Subcutaneous abdominal adipose tissue (tissue), 5 donors: Measurements from ENCODE around the gene HMGA1.

Source experiments
- H3K27ac ChIP-seq: one replicate; pipeline ENCODE4 v1.7.0; 2013; ENCODE audit warnings: low read depth, mild to moderate bottlenecking, inconsistent platforms, low read length, moderate library complexity
- H3K27me3 ChIP-seq, 5 donors: one replicate each; pipeline ENCODE4 v1.7.0; 2013; ENCODE audit warnings: low read length in 5 of 5, inconsistent platforms in 1 of 5; ENCODE audit not compliant: control insufficient read depth in 5 of 5, insufficient read depth in 4 of 5
- H3K36me3 ChIP-seq, 5 donors: one replicate each; pipeline ENCODE4 v1.7.0; 2013; ENCODE audit warnings: low read length in 5 of 5; ENCODE audit not compliant: control insufficient read depth in 5 of 5, insufficient read depth in 5 of 5
- H3K4me1 ChIP-seq, 5 donors: one replicate each; pipeline ENCODE4 v1.7.0; 2013; ENCODE audit warnings: low read length in 5 of 5, mild to moderate bottlenecking in 3 of 5, moderate library complexity in 1 of 5; ENCODE audit not compliant: control insufficient read depth in 5 of 5, insufficient read depth in 5 of 5
- H3K4me3 ChIP-seq, 5 donors: one replicate each; pipeline ENCODE4 v1.7.0; 2013; ENCODE audit warnings: low read length in 5 of 5, low read depth in 1 of 5
- H3K9ac ChIP-seq, 5 donors: one replicate each; pipeline ENCODE4 v1.7.0; 2013; ENCODE audit warnings: low read length in 5 of 5, mild to moderate bottlenecking in 4 of 5, moderate library complexity in 3 of 5
- H3K9me3 ChIP-seq, 5 donors: one replicate each; pipeline ENCODE4 v1.7.0; 2013; ENCODE audit warnings: low read length in 5 of 5; ENCODE audit not compliant: control insufficient read depth in 5 of 5
- donor health status: healthy.
- donor health status: healthy.
- donor health status: healthy.
- donor health status: healthy.
- donor health status: healthy.

HMGA1 gene

DNA sequence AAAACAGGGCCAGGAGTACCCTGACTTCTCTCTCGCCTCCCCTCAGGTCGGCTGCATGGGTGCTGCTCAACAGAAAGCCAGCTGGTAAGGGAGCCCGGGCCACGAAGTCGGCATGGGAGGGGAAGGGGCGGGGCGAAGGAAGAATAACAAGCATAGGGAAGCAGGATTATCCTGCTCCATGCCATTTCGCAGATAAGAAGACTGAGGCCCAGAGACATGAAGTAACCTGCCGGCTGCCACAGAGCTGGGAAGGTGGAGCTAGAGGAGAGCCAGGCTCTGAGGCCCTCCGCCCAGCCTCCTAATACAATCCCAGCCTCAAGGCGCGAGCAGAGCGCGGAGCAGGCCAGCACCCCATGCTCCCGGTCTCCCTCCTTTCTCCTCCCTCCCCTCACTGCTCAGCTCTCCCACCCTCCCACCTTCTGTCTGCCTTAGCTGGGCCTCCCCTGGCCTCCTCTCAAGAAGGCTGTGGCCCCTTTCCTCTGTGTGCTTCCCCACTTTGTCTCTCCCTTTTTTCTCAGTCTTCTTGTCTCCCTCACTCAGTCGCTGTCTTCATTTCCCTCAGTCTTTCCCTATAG, 13.2 kb upstream of the HMGA1 start:
- peak overlapping the region in 4 of 5 donors; percentile 6 to 76 (median 47) for H3K9ac ChIP-seq
- H3K36me3 ChIP-seq = no peaks in the 10 kb centered on the region
- no peaks in the 10 kb centered on the region for H3K27me3 ChIP-seq
- peak overlapping the region; percentile 48 to 67 (median 65) for H3K4me3 ChIP-seq
- H3K4me1 ChIP-seq = peaks cover 0 to 16% (median 14%) of the 10 kb centered on the region in 5 donors
- no peaks in the 10 kb centered on the region for H3K9me3 ChIP-seq
- H3K27ac ChIP-seq = peak overlapping the region; percentile 50

DNA sequence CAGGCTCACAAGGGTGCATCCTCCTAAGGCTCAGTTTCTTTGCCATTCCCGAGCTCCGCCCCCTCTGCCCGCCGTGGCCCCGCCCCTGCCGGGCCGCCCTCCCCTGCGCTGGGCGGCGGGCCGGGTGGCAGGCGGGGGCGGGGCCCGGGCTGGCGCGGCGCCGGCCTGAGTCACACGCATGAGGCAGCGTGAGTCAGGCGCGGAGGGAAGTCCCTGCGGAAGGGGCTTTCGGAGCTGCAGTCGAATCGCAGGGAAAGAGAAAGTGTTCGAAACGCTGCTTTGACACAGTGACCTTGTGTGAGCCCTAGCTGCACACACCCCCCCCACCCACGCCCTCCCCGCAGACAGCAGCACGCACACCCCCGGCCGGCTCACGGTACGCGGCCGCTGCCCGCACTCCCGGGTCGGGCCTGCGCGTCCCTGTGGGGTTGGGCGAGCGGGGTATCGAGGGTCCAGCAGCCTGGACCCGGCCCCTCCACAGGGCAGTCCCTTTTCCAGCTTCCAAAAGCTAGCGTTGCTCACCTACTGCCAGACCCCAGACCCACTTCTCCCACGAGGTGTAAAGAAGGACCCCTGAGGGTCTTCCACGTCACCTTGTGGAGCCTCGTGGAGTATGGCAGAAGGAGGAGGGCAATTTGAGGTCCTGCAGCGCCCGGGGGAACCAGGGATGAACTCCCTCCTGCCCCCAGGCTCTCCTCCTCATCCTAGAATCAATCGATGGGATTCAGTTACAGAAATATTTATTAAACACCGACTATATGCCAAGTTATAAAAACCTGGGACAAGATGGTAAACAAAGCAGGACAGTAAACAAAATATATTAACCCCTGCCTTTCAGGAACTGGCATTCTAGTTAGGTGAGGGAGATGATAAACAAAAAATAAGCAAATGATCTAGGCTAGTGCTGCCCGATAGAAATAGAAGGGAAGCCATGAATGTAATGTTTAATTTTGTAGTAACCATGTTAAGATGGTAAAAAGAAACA, 12.4 kb upstream of the HMGA1 start:
- Histone ChIP-seq H3K9ac (peak overlapping the region; percentile 42 to 96 (median 87)), H3K27me3 (no peaks in the 10 kb centered on the region), H3K36me3 (no peaks in the 10 kb centered on the region), H3K27ac (peak overlapping the region; percentile 93), H3K4me3 (peak overlapping the region; percentile 63 to 82 (median 72)), H3K4me1 (peaks cover 0 to 16% (median 14%) of the 10 kb centered on the region in 5 donors), H3K9me3 (no peaks in the 10 kb centered on the region)

DNA sequence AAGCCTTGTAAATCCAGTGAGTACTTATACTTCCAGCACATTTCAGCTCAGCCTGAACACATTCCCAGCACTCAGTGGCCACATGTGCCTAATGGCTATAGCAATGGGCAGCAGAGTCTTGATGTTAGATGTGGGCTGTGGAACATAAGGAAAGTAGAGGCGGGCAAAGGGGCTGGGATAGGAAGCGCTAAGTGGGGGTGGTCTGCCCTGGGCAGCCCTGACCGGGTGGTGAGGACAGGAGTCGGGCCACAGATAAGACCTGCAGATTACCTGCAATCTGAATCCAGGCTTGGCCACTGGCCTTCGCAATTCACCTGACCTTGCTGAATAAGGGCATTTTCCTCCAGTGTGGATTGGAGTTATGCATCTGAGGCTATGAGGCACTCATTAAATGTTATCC, 11.1 kb upstream of the HMGA1 start:
- Histone ChIP-seq H3K4me1 (peaks cover 0 to 16% (median 14%) of the 10 kb centered on the region in 5 donors), H3K9me3 (no peaks in the 10 kb centered on the region), H3K4me3 (no peak overlapping the region), H3K9ac (no peak overlapping the region), H3K27ac (no peak overlapping the region), H3K27me3 (no peaks in the 10 kb centered on the region), H3K36me3 (no peaks in the 10 kb centered on the region)

DNA sequence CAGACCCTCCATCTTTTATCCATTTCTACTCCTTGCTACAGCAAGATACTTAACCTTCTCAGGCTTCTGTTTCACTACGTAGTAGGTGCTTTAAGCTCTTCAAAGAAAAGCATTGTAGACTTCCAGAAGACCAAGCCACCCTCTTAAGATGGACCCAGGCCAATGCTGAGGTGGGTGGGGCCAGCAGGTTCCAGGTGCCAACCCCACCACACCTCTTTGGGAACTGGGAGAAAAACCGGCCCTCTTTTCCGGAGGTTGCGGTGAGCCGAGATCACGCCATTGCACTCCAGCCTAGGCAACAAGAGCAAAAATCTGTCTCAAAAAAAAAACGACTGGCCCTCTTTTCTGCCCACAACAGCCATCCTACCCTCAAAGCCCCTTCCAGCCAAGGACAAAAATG, 10.6 kb upstream of the HMGA1 start:
- Histone ChIP-seq H3K4me1 (peaks cover 0 to 16% (median 14%) of the 10 kb centered on the region in 5 donors), H3K36me3 (no peaks in the 10 kb centered on the region), H3K27me3 (no peaks in the 10 kb centered on the region), H3K9me3 (no peaks in the 10 kb centered on the region), H3K4me3 (no peak overlapping the region), H3K9ac (no peak overlapping the region), H3K27ac (no peak overlapping the region)

DNA sequence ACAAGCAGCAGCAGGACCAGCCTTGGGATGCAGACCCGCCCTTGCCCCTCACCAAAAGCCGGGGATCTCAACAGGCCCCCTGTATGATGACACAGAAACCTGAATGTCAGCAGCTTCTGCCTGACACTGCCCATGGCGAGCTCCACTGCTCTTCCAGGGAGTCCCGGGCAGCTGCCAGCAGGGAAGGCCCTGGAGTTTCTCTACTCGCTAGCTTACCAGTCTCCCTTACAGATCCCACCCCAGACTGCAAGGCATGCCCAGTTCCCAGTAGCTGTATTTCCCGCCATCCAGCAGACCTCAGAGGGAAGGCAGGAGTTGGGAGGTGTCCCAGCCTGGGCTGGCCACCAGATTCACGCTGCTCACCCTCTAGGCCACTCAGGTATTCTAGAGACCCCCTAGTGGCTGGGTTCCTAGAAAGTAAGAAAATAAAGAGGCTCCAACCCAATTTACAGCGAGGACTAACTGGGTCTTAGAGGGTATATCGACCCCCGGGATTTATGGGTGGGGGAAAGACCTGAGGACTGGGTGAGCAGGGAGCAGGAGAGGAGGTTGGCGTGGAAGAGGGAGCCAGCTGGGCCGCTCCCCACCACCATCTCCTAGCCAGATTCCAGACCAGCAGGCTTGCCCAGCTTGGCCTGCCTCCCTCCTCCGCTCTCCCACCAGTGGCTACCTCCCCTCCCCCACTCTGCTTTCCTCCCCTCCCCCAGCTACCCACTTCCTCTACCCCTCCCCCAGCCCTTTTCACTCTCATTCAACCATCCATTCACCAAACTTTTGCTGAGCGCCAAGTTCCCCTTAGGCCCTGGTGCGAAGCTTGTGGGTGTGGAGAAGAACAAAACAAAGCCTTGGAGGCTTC, 9.7 kb upstream of the HMGA1 start:
- H3K27ac ChIP-seq = no peak overlapping the region
- peaks cover 0 to 16% (median 14%) of the 10 kb centered on the region in 5 donors for H3K4me1 ChIP-seq
- no peak overlapping the region for H3K9ac ChIP-seq
- H3K4me3 ChIP-seq = no peak overlapping the region
- no peaks in the 10 kb centered on the region for H3K9me3 ChIP-seq
- no peaks in the 10 kb centered on the region for H3K36me3 ChIP-seq
- no peaks in the 10 kb centered on the region for H3K27me3 ChIP-seq

DNA sequence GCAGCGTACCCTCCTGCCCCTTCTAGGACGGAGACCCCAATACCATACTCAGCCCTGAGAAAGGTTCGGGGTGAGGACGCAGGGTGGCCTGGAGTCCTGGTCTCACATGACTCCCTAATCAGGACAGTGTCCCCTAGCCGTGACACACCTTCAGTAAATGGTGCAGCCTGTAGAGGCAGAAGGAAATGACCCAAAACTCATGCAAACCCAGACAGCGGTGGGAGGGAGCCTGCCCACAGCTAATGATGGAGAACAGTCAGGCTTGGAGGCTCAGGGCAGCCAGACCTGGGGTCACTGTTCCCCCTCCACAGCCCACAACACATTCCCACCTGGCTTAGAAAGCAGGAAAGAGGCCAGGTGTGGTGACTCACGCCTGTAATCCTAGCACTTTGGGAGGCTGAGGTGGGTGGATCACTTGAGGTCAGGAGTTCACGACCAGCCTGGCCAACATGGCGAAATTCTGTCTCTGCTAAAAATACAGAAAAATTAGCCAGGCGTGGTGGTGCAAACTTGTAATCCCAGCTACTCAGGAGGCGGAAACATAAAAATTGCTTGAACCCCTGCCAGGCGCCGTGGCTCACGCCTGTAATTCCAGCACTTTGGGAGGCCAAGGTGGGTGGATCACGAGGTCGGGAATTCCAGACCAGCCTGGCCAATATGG, 8.8 kb upstream of the HMGA1 start:
- Histone ChIP-seq H3K27ac (no peak overlapping the region), H3K27me3 (no peaks in the 10 kb centered on the region), H3K4me3 (no peak overlapping the region), H3K36me3 (no peaks in the 10 kb centered on the region), H3K9me3 (no peaks in the 10 kb centered on the region), H3K9ac (no peak overlapping the region), H3K4me1 (peaks cover 0 to 16% (median 14%) of the 10 kb centered on the region in 5 donors)

DNA sequence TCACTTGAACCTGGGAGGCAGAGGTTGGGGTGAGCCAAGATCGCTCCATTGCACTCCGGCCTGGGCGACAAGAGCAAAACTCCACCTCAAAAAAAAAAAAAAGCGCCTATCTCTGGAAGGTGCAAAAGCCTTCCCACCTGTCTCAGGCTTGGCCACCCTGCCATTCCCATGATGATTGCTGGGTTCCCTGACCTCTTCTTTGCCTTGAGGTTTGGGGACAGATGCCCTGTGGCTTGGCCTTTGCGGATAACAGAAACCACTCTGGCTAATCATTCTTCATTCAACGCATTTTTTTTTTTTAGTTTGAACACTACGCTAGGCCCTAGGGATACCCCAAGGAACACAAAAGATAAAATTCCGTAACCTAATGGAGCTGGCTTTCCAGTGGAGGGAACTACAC, 6.8 kb upstream of the HMGA1 start:
- H3K9ac ChIP-seq = no peak overlapping the region
- H3K27ac ChIP-seq = no peak overlapping the region
- no peaks in the 10 kb centered on the region for H3K4me1 ChIP-seq
- no peaks in the 10 kb centered on the region for H3K9me3 ChIP-seq
- no peaks in the 10 kb centered on the region for H3K36me3 ChIP-seq
- no peak overlapping the region for H3K4me3 ChIP-seq
- no peaks in the 10 kb centered on the region for H3K27me3 ChIP-seq

DNA sequence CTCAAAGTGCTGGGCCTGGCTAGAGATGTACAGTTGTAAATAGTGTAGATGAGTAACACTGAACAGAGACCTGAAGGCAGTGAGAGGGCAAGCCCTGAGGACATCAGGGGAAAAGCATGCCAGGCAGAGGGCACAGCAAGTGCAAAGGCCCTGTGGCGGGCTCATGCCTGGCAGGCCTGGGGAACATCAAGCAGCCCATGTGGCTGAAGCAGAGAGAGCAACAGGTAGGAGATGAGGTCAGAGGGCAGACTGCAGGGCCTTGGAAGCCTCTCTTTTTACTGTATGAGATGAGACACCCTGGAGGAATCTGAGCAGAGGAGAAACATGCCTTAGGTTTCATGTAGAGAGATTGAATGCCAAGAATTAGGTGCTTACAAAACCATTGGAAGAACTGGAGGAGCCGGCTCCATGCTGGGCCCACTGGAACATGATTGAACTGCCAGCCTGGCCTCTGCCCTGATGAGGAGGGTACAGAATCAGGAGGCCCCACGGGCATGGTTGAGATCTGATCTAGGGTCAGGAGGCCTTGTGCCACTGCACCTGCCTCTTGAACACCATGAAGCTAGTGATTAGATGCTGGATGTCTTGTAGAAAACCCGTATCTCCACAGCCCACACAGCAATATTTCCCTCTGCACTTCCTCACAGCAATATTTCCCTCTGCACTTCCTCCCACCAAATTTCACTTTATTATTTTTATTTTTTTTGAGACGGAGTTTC, 5.9 kb upstream of the HMGA1 start:
- Histone ChIP-seq H3K27me3 (no peaks in the 10 kb centered on the region), H3K4me1 (peaks cover 0 to 3% (median 3%) of the 10 kb centered on the region in 5 donors), H3K9me3 (no peaks in the 10 kb centered on the region), H3K4me3 (no peak overlapping the region), H3K36me3 (no peaks in the 10 kb centered on the region), H3K9ac (no peak overlapping the region), H3K27ac (no peak overlapping the region)
